Measurements from ENCODE around the gene RNF8.
A peak's percentile ranks its signal among the peaks of the same experiment; 100 is the strongest.
"Not testable (repeated sequence)": the region's sequence is repeated elsewhere in the genome, so short reads cannot be mapped to it uniquely, and the experiment has no call there.

The RNF8 gene

DNA sequence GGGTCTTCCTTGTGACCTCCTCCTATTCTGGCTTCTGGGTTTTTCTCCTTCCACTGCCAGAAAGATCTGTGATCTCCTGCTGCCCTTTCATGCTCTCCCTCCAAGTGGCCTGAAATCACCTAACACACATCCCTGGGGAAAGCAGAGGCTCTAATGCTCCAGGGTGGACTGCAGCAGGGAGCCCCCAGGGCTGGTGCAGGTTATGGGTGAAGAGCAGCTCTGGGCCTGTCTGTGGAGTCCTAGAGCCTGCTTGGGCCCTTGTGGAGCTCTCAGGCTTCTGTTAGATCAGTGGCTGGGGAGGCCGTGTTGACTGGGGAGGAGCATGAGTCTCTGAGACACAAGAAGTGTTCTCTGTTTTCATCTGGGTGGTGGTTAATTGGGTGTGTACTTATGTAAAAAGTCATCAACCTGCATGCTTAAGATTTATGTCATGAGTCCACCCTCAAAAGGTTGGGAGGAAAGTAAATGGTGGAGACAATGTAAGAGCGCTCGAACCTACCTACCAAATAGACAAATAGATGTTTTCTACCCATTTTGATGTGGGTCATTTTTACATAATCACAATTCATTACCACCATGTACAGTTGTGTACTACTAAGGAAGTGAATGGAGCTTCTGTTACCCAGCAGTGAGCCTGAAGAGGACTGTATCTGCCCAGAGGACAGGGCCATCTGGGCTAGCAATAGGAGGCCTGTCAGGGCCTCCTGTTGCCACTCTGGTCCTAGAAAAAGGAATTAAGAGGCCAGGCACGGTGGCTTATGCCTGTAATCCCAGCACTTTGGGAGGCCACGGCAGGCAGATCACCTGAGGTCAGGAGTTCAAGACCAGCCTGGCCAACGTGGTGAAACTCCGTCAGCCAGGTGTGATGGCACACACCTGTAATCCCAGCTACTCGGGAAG lies 32.0 kb upstream of the RNF8 start:
- DNase-seq = no peak

DNA sequence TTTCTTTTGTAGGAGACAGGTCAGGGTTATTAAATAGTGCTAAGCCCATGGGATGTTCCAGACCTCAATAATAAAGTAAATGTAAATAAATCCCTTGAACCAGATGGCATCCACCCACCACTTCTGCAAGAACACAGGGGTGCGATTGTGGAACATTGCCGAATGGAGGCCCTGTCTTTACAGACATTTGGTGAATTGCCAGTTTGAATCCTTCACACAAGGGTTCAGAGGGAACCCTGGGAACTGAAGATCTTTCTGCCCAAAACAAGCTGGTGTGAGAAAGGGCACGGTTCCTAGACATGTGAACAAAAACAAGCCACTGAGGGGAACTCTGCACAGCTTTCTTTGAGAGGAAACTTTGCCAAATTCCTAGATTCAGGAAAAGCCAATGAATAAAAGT lies 30.2 kb upstream of the RNF8 start:
- DNase-seq = no peak

DNA sequence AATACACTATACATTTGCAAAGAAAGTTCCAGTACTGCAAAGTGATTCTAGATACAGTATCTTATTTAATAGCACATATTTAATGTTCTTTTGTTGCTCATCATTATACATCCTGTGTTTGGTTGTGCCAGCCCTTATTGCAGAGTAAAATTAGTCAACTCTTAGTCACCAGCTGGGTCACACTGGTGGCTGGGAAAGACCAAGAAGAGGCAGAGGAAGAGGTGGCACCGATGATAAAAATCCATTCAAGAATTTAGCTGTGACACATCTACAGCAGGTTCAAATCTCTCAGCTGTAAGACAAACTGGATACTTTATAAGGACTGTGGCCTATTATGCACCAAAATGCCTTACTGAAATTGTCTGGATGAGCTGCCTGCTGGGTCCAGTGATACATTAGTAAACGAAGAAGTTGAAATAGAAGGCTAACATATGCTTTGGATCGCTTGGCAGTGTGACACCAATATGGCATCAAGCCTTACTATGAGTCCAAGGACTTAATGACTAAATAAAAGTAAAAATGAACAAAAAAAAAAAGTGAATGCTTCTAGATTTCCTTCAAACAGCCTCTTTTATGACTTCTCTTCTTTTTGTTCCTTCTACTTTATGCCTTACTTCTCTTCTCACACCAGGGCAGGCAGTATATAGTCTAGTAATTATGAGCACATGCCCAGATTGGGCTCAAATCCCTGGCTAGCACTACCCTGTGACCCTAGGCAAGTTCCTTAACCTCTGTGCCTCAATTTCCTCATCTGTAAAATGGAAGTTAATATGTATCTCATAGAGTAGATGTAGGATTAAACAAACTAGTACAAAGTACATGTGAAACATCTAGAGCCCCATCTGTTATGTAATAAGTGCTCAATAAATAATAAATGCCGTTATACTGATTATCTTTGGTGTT lies 29.4 kb upstream of the RNF8 start:
- DNase-seq = peak; percentile 81

DNA sequence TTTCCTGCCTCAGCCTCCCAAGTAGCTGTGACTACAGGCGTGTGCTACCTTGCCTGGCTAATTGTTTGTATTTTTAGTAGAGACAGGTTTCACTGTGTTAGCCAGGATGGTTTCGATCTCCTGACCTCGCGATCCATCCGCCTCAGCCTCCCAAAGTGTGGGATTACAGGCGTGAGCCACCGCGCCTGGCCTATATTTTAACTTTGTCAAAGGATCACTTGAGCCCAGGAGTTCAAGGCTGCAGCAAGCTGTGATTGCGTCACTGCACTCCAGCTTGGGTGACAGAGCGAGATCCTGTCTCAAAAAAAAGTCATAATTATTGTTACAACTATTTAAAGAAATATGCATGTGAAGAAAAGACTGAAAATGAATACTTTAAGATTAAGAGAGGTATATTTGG lies 23.4 kb upstream of the RNF8 start:
- DNase-seq = not testable (repeated sequence)

DNA sequence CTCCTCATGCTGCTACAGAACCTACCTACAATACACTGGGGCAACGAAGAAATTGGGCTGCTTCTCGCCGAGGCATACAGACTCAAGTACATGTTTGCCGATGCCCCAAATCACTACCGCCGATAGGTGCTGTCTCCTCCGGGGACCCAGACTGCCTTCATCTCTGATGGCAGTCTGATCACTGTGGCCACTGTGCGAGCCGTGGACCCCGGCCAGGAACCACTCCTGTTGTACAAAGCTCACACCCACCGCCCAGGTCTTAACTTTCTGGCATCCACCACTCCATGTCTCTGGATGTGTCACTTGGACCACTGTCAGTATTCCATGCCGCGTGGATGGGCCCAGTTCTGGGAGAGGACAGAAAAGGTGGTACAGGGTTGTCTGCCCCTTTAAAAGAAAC lies 22.7 kb upstream of the RNF8 start:
- DNase-seq = no peak

DNA sequence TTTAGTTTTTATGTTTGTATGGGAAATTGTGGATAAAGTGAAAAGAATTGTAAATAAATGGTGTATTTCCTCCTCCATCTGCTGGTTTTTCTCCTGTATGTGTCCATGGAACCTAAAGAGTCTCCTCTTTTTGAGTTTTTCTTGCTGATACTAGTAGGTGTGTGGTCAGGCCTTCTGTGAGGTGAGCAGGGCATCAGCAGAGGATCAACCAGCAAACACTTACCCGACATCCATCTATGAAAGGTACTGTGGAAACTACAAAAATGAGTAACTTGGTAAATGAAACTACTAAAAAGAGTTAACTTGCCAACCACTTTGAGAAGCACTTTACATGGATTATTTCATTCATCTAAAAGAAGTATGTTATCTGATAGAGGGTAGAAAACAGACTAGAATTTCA lies 20.9 kb upstream of the RNF8 start:
- DNase-seq = no peak

DNA sequence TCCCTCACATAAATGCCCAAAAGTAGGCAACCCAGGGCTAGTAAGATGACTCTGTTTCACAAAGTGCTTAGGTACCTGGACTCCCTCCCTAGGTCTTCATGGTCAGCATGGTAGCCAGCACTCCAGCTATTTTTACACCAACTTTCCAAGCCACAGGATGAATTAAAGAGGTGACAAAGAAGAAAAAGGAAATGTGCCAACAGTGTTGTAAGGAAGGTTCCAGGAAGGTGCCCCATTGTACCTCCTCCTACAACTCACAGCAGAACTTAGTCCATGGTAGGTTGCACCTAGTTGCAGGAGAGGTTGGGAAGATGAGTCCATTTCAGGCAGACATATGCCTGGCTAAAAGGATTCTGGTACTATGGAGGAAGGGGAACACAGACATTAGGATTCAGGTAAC lies 19.7 kb upstream of the RNF8 start:
- DNase-seq = no peak

DNA sequence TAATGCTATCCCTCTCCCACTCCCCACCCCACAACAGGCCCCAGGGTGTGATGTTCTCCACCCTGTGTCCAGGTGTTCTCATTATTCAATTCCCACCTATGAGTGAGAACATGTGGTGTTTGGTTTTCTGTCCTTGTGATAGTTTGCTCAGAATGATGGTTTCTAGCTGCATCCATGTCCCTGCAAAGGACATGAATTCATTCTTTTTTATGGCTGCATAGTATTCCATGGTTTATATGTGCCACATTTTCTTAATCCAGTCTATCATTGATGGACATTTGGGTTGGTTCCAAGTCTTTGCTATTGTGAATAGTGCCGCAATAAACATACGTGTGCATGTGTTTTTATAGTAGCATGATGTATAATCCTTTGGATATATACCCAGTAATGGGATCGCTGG lies 15.5 kb upstream of the RNF8 start:
- DNase-seq = not testable (repeated sequence)

DNA sequence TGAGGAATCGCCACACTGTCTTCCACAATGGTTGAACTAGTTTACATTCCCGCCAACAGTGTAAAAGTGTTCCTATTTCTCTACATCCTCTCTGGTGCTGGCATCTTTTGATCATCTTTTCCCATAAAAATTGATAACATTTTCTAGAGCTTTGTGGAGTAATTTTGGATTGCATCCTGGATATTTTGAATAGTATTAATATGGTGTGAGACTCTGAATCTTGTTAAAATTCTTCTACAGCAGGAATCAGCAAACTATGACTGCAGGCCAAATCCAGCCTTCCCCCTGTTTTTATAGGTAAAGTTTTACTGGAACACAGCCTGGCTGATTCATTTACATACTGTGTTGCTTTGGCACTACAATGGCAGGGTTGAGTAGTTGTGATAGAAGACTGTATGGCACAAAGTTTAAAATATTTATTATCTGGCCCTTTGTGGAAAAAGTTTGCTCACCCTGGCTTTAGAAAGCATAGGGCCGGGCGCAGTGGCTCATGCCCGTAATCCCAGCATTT lies 15.0 kb upstream of the RNF8 start:
- no peak for DNase-seq

DNA sequence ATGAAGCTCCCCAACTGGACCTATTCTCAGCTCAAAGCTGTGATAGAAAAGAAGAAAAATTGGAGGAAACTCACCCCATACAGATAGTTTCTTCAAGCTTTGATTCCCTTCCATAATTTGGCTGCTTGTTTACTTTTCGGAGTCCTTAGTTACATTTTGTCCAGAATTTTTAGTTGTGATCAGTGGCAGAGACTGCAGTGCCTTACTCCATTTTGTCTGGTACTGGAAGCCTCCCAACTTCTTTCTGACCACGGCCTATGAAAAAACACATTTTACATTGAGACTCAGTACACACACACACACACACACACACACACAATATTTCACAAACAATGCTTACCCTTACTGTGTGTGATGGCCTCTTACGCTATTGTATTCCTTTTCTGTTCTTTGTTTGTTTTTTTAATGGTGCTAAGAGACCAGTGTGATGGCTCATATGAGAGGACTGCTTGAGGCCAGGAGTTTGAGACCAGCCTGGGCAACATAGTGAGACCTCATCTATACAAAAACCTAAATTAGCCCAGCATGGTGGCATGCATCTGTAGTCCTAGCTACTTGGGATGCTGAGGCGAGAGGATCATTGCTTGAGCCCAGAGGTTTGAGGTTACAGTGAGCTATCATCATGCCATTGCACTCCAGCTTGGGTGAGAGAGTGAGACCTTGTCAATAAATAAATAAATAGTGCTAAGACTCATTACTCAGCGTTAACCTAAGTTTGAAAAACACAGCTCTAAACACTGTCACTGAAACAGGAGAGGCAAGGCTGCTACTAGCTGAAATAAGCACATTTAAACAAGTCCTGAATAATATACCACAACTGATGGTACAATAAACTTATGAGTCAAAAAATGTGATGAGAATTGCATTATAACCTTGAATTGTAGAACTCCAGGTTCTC lies 13.8 kb upstream of the RNF8 start:
- no peak for DNase-seq

DNA sequence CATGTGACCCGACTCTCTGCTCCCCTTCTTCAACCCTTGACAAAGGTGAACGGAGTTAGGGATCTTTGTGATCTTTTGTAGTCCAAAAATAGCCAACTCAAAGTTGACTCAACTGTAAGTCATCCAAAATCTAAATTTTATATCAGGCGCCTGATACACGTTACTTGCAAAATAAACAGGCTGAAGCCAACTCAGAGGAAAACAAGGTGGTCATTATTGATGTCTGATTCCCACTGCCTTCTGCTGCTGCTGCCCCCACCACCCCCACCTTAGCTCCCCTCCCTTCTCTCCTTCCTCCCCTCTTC lies 13.2 kb upstream of the RNF8 start:
- DNase-seq = no peak

DNA sequence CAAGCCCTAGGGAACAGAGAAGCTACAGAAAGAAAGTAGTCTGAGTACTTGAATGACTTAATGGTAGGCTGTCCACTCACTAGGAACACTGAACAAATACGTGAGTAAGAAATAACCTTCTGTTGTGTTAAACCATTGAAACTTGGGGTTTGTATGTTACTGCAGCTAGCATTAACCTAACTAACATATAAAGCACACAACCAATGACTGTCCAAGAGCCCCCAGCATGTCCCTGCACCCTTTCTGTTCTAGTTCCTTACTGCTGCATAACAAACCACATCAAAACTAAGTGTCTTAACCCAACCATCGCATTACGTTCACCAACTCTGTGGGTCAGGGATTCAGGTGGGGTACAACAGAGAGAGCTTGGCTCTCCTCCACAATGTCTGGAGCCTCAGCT lies 10.5 kb upstream of the RNF8 start:
- no peak for DNase-seq

DNA sequence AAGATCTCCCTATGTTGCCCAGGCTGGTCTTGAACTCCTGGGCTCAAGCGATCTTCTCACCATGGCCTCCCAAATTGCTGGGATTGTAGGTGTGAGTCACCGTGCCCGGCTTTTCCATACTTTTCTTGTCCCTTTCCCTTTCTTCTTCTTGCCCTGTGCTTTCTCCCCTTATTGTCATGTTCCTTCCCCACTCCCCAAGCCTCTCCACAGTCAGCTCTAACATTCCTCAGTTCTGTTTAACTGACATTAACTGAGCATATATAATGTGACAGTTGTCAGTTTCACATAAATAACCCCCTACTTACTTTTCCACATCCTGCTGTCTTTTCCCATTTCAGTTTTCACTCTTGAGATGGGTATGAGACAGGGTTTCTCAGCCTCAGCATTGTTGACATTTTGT lies 9.5 kb upstream of the RNF8 start:
- DNase-seq = no peak

DNA sequence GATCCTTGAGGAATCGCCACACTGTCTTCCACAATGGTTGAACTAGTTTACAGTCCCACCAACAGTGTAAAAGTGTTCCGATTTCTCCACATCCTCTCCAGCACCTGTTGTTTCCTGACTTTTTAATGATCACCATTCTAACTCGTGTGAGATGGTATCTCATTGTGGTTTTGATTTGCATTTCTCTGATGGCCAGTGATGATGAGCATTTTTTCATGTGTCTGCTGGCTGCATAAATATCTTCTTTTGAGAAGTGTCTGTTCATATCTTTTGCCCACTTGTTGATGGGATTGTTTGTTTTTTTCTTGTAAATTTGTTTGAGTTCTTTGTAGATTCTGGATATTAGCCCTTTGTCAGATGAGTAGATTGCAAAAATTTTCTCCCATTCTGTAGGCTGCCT lies 8.0 kb upstream of the RNF8 start:
- DNase-seq = not testable (repeated sequence)

DNA sequence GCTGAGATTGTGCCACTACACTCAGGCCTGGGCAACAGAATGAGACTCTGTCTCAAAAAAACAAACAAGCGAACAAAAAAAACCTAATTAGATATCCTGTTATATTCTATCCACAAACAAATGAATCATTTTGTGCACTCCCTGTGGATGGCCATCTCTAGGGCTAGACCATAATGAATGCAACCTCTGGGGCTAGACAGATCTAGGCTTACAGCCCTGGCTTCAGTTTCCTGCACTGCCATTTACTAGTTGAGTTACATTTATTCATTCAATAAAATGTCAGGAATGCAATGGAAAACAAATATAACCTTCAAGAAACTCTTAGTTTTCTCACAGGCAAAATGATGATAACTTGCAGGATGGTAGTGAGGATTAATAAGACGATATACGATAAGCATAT lies 6.6 kb upstream of the RNF8 start:
- DNase-seq = no peak

DNA sequence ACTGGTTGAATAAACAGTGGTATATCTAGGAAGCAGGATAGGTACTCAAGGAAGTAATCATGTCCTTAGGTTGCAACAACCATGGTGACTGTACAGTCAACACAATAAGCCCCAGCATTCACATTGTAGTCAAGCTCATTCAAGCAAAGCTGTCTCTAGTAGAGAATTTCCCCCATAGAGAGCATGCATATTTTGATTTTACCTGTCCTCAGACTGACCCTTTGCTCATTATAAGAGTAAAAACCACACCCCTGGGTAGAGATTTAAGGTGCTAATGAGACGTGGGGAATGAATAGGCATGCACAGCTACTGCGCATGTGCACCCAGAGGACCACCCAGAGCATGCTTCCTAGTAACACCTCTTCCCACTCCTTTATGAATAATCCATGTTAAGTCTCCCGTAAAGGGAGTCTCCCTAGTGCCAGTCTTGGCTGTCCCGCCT lies 6.1 kb upstream of the RNF8 start:
- DNase-seq = no peak

DNA sequence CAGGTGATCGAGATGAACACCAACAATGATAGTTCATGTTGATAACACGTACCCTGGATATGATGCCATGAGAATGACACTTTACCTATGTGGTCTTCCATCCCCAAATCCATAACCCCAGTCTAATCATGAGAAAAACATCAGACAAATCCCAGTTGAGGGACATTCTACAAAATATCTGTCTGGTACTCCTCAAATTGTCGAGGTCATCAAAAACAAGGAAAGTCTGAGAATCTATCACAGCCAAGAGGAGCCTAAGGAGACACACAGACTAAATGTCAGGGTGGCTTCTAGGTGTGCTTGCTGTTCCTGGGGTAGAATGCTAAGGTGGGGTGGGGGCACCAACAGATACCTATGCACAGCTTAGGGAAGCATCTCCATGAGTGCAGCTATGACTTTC lies 2.8 kb upstream of the RNF8 start:
- DNase-seq = no peak

DNA sequence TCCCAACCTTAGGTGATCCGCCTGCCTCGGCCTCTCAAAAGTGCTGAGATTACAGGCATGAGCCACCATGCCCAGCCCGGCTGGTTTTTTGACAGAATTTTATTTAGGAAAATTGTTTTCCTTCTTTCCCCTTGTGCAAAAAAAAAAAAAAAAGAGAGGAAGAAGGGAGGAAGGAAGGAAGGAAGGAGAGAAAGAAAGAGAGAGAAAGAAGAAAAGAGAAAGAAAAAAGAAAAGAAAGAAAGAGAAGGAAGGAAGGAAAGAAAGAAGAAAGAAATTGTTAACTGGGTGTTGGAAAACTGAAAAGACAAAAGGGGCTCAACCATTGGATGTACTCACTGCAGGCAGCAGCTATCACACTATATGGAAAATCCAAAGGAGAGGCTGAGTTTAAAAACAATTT lies 1.4 kb upstream of the RNF8 start:
- no peak for DNase-seq

DNA sequence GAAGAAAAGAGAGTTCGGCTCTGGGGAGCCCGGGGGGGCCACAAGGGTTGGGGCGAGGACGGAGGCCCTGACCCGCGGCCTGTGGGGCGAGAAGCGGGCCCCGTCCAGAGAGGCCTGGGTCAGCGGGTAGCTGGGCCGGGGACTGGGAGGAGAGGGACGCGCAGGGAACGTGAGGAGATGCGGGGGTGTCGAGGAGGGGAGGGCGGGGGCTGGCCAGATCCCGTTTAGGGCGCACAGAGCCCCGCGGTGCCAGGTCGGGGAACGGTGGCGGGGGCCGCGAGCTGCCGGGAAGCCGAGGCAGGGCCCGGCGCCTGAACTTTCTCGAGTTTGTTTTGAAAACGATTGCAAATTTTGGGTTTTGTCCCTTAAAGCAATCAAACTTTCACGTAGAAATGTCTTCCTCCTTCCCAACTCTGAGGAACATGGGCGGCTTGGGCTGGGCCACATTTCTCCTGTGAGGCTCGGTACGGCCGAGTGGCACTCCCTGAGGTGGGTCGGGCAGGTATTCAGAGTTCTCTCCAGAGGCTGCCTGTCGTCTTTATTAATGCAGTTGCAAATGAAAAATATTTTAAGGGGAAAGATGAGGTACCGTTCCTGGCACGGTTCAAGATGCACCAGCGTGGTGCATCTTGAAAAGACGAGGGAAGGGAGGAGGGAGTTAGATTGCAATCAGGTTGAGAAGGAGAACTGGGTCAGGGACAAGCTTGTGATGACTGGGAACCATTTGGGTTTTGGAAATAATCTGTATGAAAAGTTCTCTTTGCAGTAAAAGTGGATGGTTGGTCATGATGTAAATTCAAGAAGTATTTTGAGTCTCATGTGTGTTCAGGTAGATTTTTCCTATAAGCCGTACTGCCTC lies 972 bp downstream of the RNF8 start:
- peak; percentile 24 for DNase-seq

DNA sequence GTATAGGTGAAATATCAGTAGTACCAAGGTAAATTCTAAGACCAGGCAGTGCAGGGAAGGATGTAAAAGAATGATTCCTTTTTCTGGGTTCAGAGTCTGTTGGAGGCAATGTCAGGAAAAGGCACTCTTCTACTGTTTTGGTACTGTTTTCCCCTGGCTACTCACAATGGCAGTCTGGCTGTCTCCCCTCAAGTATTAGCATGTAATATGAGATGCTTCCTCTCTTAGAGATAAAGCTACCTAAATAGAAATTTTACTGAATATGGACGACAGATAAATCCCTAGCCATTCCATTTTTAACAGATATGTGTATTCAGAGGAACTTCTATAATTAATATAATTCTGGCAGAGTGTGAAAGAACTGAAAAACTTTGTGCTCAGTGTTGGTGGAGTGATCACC lies 3.5 kb downstream of the RNF8 start:
- no peak for DNase-seq

DNA sequence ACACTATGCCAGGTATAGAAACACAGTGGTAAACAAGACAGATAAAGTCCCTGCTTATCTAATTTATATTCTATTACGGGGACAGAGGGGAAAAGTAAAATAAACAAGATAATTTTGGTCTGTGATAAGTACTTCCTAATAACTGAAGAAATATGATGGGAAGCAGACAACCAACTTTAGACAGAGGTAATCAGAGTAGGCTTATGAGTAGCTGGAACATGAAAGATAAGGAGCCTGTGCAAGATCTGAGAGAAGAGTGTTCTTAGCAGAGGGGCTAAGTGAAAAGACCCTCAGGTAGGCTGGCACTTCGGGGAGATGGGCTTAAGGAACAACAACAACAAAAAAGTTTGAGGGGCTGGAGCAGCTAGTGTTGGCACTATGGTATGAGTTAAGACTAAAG lies 4.1 kb downstream of the RNF8 start:
- DNase-seq = no peak

DNA sequence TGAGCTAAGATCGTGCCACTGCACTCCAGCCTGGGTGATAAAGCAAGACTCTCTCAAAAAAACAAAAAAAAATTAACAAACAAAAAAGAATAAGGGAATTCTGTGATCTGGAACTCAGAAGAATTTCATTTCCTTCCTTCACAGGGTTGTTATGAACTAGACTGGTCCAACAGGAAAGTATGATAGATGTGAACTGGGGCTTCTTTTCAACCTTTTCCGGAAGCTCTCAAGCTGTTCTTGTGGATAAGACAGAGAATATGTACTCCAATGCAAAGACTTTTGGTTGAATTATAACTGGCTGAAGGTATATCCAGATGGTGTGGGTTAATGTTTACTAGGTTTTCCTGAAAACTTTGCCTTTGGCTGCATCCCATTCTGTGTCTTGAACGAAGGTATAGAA lies 5.3 kb downstream of the RNF8 start:
- DNase-seq = no peak
